ENCODE data around the gene ZNF444. TPM values are rescaled to one million over a fixed set of nuclear protein-coding genes. Genes with fewer than 3 reads are reported as not detected.
A peak's percentile ranks its signal among the peaks of the same experiment; 100 is the strongest.

Gene ZNF444
- total RNA-seq, 1 donor from 2014 or later, result 47.9 TPM

DNA sequence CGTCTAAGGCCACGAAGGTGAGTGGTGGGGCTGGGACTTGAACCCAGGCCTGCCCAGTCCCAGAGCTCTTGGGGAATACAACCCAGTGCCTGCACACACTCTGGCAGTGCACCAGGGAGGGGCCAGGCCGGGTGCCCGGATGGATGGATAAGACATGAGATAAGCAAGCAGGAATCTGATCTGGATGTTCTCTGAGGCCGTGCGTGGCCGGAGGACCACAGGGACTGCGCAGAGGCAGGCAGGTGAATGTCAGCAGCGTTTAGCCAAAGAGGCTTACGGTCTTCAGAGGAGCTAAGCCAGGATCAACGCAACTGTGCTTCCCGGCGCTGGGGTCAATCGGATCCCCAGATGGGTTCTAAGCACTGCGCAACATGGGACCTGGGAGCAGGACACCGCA lies 21.5 kb upstream of the ZNF444 start:
- Mint-ChIP-seq H3K9me3 (ENCODE audit: unreplicated experiment) (no peaks in the 10 kb centered on the region), H3K36me3 (ENCODE audit: unreplicated experiment) (no peaks in the 10 kb centered on the region), H3K4me3 (ENCODE audit: unreplicated experiment) (peak overlapping the region; percentile 81), H3K27me3 (ENCODE audit: unreplicated experiment) (no peaks in the 10 kb centered on the region), H3K27ac (ENCODE audit: unreplicated experiment) (peak overlapping the region; percentile 78), H3K4me1 (ENCODE audit: unreplicated experiment) (peaks cover 24% of the 10 kb centered on the region)
- no peak for TF ChIP-seq CTCF (IDR thresholded peaks at IDR 0.05)
- no peak for DNase-seq (ENCODE audit: extremely low spot score, unreplicated experiment)

GRCh38 chr19:56120002-56120370 lies 21.1 kb upstream of the ZNF444 start:
- peak overlapping the region; percentile 81 for H3K4me3 Mint-ChIP-seq (ENCODE audit: unreplicated experiment)
- H3K27ac Mint-ChIP-seq (ENCODE audit: unreplicated experiment), result peak overlapping the region; percentile 78
- H3K36me3 Mint-ChIP-seq (ENCODE audit: unreplicated experiment), result no peaks in the 10 kb centered on the region
- no peak for DNase-seq (ENCODE audit: extremely low spot score, unreplicated experiment)
- no peaks in the 10 kb centered on the region for H3K9me3 Mint-ChIP-seq (ENCODE audit: unreplicated experiment)
- H3K27me3 Mint-ChIP-seq (ENCODE audit: unreplicated experiment), result no peaks in the 10 kb centered on the region
- H3K4me1 Mint-ChIP-seq (ENCODE audit: unreplicated experiment), result peaks cover 20% of the 10 kb centered on the region
- no peak for TF ChIP-seq CTCF (IDR thresholded peaks at IDR 0.05)

DNA sequence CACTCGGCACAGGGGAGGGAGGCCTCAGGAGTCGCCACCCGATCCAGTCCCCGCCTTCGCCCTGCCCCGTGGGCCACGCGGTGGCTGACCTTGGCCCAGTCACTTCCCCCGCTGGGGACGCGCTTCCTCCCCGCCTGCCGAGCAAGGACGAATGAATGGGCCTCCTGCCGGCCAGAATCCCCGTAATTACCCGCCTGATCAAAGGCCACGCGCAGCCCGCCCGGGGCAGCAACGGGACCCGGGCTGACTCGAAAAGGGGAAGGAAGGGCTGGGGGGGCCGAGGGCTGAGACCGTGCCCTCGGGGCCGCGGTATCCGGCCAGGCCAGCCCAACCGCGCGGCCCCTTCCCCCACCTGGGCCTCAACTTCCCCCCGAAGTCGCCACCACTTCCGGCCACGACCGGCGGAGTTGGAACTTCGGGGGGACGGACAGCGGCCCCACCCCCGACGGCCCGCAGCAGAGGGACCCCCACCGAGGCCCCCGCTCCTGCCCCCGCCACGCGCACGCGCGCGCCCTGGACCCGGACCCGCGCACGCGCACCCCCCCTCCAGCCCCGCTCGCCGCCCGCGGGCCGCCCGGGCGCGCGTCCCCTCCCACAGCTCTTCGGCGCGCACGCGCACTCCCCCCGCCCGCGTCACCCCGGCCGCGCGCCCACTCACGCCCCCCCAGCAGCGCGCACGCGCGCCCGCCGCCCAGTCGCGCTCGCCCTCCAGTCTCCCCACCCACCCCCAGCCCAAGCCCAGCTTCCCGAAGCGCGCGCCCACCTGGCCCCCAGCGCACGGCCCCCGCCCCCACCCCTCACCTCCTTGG lies 20.5 kb upstream of the ZNF444 start:
- H3K4me1 Mint-ChIP-seq (ENCODE audit: unreplicated experiment), result peaks cover 19% of the 10 kb centered on the region
- peak; percentile 10 for TF ChIP-seq CTCF (IDR thresholded peaks at IDR 0.05)
- no peaks in the 10 kb centered on the region for H3K27me3 Mint-ChIP-seq (ENCODE audit: unreplicated experiment)
- peak overlapping the region; percentile 78 for H3K27ac Mint-ChIP-seq (ENCODE audit: unreplicated experiment)
- no peaks in the 10 kb centered on the region for H3K36me3 Mint-ChIP-seq (ENCODE audit: unreplicated experiment)
- DNase-seq (ENCODE audit: extremely low spot score, unreplicated experiment), result peak; percentile 92
- peak overlapping the region; percentile 81 for H3K4me3 Mint-ChIP-seq (ENCODE audit: unreplicated experiment)
- H3K9me3 Mint-ChIP-seq (ENCODE audit: unreplicated experiment), result no peaks in the 10 kb centered on the region

- H3K4me3 Mint-ChIP-seq (ENCODE audit: unreplicated experiment), result peak within 1 kb of the TSS; percentile 81
- H3K27me3 Mint-ChIP-seq (ENCODE audit: unreplicated experiment), result no peaks in the 10 kb centered on the region
- no peaks in the 10 kb centered on the region for H3K36me3 Mint-ChIP-seq (ENCODE audit: unreplicated experiment)
- H3K4me1 Mint-ChIP-seq (ENCODE audit: unreplicated experiment), result peaks cover 19% of the 10 kb centered on the region
- H3K27ac Mint-ChIP-seq (ENCODE audit: unreplicated experiment), result peak within 1 kb of the TSS; percentile 84
- no peaks in the 10 kb centered on the region for H3K9me3 Mint-ChIP-seq (ENCODE audit: unreplicated experiment)
- peak; percentile 100 for DNase-seq (ENCODE audit: extremely low spot score, unreplicated experiment)
- TF ChIP-seq CTCF (IDR thresholded peaks at IDR 0.05), result no peak
These were observed 19.6 kb upstream of the ZNF444 start, which contains the start of gene ZNF787 for GRCh38 chr19:56121180-56122167. Gene ZNF787, minus strand, starts transcription at chr19:56121295. Its CDS starts 18,078 bp downstream, at chr19:56103217.

Measured in osteocyte (in vitro differentiated cells).